ENCODE results near the gene GSE1.

DNA sequence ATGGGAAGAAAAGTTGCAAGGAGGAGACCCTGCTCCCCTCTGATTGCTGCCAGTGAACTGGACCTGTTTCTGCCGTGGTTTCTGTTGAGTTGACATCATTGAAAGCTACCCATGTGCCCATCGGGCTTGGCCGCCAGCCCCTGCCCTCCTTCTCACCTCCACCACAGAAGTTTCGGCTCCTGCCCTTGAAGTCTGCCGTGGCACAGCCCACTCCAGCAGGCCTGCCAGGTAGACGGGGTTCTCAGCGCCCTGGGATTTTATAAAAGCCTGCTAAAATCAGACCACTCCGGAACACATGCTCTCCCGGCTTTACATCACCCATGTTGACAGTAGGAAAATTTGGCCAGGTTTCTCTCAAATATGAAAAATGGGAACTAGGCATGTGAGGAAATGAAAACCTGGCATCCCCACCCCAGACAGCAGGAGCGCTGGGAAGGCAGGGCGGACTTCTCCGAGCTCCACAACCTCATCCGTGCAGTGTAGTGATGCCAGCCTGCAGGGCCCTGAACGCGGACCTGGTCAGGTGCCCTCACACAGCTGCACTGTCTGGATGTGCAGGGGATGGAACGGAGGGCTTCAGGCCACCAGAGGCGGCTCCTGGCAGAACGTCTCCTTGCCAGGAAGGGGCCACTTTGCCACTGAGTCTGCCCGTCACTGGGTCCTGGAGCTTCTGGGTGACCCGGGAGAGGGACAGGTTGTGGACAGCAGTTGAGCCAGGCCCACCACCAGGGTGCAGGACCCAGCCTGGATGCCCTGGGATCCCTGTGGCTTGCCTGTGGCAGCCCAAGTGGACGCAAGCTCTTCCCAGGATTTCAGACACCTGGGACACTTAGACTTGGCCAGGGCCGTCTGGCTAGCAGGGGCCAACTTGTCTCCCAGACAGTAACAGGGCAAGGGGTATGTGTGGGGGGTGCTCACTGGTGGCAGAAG lies 6.9 kb upstream of the GSE1 start:
- TF ChIP-seq, protein P1, sequence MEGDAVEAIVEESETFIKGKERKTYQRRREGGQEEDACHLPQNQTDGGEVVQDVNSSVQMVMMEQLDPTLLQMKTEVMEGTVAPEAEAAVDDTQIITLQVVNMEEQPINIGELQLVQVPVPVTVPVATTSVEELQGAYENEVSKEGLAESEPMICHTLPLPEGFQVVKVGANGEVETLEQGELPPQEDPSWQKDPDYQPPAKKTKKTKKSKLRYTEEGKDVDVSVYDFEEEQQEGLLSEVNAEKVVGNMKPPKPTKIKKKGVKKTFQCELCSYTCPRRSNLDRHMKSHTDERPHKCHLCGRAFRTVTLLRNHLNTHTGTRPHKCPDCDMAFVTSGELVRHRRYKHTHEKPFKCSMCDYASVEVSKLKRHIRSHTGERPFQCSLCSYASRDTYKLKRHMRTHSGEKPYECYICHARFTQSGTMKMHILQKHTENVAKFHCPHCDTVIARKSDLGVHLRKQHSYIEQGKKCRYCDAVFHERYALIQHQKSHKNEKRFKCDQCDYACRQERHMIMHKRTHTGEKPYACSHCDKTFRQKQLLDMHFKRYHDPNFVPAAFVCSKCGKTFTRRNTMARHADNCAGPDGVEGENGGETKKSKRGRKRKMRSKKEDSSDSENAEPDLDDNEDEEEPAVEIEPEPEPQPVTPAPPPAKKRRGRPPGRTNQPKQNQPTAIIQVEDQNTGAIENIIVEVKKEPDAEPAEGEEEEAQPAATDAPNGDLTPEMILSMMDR (conservative IDR thresholded peaks at IDR 0.05 in 1 of 2, IDR thresholded peaks at IDR 0.05 in 1 of 2; ENCODE audit: extremely low read depth in 1 of 2, insufficient read depth in 1 of 2, low read depth in 1 of 2, low read length in 2 of 2) = no peak
- TF ChIP-seq EZH2 (IDR thresholded peaks at IDR 0.05; ENCODE audit: borderline replicate concordance, low read length) = no peak

All from mammary epithelial cell (primary cell).